Measurements from ENCODE around the gene SERPINE1. TPM values are rescaled to one million over a fixed set of nuclear protein-coding genes. Genes with fewer than 3 reads are reported as not detected.
A peak's percentile ranks its signal among the peaks of the same experiment; 100 is the strongest.
"Not testable (repeated sequence)": the region's sequence is repeated elsewhere in the genome, so short reads cannot be mapped to it uniquely, and the experiment has no call there.

SERPINE1 gene
- total RNA-seq, 1 experiment from 2014 or later = 370 TPM

DNA sequence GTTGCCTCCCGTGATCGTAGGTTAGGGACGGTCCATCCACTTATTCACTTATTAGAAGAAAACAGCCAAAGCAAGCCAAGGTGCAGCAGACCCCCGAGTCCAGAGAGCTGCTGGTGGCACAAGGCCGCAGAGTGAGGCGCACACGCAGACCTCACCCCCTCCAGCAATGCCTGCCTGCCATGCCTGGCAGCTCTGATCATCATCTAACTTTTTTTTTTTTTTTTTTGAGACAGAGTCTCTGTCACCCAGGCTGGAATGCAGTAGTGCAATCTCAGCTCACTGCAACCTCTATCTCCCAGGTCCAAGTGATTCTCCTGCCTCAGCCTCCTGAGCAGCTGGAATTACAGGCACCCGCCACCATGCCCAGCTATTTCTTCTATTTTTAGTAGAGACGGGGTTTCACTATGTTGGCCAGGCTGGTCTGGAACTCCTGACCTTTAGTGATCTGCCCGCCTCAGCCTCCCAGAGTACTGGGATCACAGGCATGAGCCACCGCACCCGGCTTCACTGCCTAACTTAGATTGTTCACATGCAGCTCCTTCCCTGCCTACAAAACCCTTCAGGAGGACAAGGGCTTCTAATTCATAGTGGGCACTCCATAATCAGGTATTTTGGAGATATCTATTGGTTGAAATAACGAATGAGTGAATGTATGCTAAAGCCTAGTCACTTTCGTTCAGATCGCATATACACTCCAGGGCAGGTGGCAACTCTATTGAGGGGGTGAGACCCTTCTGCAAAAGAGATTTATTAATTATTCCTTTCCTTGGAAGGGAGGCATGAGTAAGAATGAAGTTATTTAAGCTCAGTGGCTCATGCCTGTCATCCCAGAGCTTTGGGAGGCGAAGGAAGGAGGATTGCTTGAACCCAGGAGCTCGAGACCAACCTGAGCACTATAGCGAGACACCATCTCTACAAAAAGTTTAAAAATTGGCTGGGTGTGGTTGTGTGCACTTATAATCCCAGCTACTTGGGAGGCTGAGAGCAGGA, 25.8 kb upstream of the SERPINE1 start:
- TF ChIP-seq, protein P1, sequence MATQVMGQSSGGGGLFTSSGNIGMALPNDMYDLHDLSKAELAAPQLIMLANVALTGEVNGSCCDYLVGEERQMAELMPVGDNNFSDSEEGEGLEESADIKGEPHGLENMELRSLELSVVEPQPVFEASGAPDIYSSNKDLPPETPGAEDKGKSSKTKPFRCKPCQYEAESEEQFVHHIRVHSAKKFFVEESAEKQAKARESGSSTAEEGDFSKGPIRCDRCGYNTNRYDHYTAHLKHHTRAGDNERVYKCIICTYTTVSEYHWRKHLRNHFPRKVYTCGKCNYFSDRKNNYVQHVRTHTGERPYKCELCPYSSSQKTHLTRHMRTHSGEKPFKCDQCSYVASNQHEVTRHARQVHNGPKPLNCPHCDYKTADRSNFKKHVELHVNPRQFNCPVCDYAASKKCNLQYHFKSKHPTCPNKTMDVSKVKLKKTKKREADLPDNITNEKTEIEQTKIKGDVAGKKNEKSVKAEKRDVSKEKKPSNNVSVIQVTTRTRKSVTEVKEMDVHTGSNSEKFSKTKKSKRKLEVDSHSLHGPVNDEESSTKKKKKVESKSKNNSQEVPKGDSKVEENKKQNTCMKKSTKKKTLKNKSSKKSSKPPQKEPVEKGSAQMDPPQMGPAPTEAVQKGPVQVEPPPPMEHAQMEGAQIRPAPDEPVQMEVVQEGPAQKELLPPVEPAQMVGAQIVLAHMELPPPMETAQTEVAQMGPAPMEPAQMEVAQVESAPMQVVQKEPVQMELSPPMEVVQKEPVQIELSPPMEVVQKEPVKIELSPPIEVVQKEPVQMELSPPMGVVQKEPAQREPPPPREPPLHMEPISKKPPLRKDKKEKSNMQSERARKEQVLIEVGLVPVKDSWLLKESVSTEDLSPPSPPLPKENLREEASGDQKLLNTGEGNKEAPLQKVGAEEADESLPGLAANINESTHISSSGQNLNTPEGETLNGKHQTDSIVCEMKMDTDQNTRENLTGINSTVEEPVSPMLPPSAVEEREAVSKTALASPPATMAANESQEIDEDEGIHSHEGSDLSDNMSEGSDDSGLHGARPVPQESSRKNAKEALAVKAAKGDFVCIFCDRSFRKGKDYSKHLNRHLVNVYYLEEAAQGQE (IDR thresholded peaks at IDR 0.05; ENCODE audit: insufficient read depth in 1 of 2, low read depth in 2 of 2, low read length in 1 of 2) = no peak
- TF ChIP-seq SIN3A (IDR thresholded peaks at IDR 0.05; ENCODE audit: borderline replicate concordance, insufficient read depth, low read depth, low read length) (no peak), TCF7L2 (IDR thresholded peaks at IDR 0.05; ENCODE audit: low read depth, low read length) (no peak), POLR2AphosphoS5 (IDR thresholded peaks at IDR 0.05; ENCODE audit: low read depth, low read length) (no peak)
- TF ChIP-seq, protein P2, sequence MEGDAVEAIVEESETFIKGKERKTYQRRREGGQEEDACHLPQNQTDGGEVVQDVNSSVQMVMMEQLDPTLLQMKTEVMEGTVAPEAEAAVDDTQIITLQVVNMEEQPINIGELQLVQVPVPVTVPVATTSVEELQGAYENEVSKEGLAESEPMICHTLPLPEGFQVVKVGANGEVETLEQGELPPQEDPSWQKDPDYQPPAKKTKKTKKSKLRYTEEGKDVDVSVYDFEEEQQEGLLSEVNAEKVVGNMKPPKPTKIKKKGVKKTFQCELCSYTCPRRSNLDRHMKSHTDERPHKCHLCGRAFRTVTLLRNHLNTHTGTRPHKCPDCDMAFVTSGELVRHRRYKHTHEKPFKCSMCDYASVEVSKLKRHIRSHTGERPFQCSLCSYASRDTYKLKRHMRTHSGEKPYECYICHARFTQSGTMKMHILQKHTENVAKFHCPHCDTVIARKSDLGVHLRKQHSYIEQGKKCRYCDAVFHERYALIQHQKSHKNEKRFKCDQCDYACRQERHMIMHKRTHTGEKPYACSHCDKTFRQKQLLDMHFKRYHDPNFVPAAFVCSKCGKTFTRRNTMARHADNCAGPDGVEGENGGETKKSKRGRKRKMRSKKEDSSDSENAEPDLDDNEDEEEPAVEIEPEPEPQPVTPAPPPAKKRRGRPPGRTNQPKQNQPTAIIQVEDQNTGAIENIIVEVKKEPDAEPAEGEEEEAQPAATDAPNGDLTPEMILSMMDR (IDR thresholded peaks at IDR 0.05) = no peak
- DNase-seq (ENCODE audit: low read depth, low spot score) (no peak), ATAC-seq (no peak; the same call in 1 of the 2 replicates)
- BruUV-seq (replicated peaks) = no TSS peak
- ChIA-PET CTCF (interaction anchor here (0.6 to 2.0 kb wide), 3 partner anchors 10 to 55 kb away, joined by 3 to 8 read pairs (median 8); no protein-coding TSS in a partner anchor), POLR2A (interaction anchor here (0.6 to 1.4 kb wide), 4 partner anchors 16 to 439 kb away, joined by 4 to 15 read pairs (median 5); no protein-coding TSS in a partner anchor)
- in situ Hi-C loops (cut with HindIII; ENCODE audit: low pct_unique_long_range_greater_than_20kb, low sequenced_read_pairs) (no loop called here), intact Hi-C loops (cut with micrococcal nuclease; ENCODE audit: unreplicated experiment) (no loop called here)
- H3K4me3 ChIP-seq (ENCODE audit: low read depth in 2 of 2, low read length in 2 of 2) = peak overlapping the region in 1 of 2 experiments; percentile 43; a peak in 3 of 4 replicates
- no peaks in the 10 kb centered on the region for H3K36me3 ChIP-seq (ENCODE audit: control insufficient read depth, insufficient read depth, low read length)
- no peaks in the 10 kb centered on the region for H3K9me3 ChIP-seq (ENCODE audit: control insufficient read depth, insufficient read depth, low read depth, low read length)
- H3K27me3 ChIP-seq (ENCODE audit: control insufficient read depth, insufficient read depth, low read length) = no peaks in the 10 kb centered on the region
- H3K27ac ChIP-seq (ENCODE audit: low read length) = peak overlapping the region; percentile 97
- peaks cover 59% of the 10 kb centered on the region for H3K4me1 ChIP-seq (ENCODE audit: control insufficient read depth, insufficient read depth, low read length)

DNA sequence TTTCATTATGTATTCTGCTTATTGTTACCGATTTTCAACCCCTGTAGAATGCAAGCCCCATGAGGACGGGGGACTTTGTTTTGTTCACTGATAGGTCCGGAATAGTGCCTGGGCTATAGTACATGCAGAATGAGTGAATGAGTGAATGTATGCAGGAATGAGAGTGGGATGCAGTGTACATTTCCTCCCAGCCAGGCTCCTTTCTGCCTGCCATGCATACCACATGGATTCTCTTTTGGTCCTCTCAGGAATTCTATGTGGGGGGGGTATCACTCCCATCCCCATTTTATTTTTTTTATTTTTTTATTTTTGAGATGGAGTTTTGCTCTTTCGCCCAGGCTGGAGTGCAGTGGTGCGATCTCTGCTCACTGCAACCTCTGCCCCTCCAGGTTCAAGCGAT, 24.9 kb upstream of the SERPINE1 start:
- Histone ChIP-seq H3K36me3 (ENCODE audit: control insufficient read depth, insufficient read depth, low read length) (no peaks in the 10 kb centered on the region), H3K4me3 (ENCODE audit: low read depth in 2 of 2, low read length in 2 of 2) (no peak overlapping the region), H3K4me1 (ENCODE audit: control insufficient read depth, insufficient read depth, low read length) (peaks cover 51% of the 10 kb centered on the region), H3K27me3 (ENCODE audit: control insufficient read depth, insufficient read depth, low read length) (no peaks in the 10 kb centered on the region), H3K27ac (ENCODE audit: low read length) (peak overlapping the region; percentile 97), H3K9me3 (ENCODE audit: control insufficient read depth, insufficient read depth, low read depth, low read length) (no peaks in the 10 kb centered on the region)
- DNase-seq (ENCODE audit: low read depth, low spot score) (no peak), ATAC-seq (no peak)
- no peak for TF ChIP-seq TCF7L2 (IDR thresholded peaks at IDR 0.05; ENCODE audit: low read depth, low read length)
- TF ChIP-seq, protein P2 (IDR thresholded peaks at IDR 0.05) = no peak
- TF ChIP-seq POLR2AphosphoS5 (IDR thresholded peaks at IDR 0.05; ENCODE audit: low read depth, low read length) = no peak
- no peak for TF ChIP-seq SIN3A (IDR thresholded peaks at IDR 0.05; ENCODE audit: borderline replicate concordance, insufficient read depth, low read depth, low read length)
- TF ChIP-seq, protein P1 (IDR thresholded peaks at IDR 0.05; ENCODE audit: insufficient read depth in 1 of 2, low read depth in 2 of 2, low read length in 1 of 2) = no peak; a peak in 1 of 4 replicates
- ChIA-PET CTCF (interaction anchor here (0.6 to 2.0 kb wide), 4 partner anchors 9 to 173 kb away, joined by 3 to 8 read pairs (median 6); no protein-coding TSS in a partner anchor), POLR2A (interaction anchor here (1.4 kb wide), 1 partner anchor 18 kb away, joined by 15 read pairs; no protein-coding TSS in a partner anchor)
- in situ Hi-C loops (cut with HindIII; ENCODE audit: low pct_unique_long_range_greater_than_20kb, low sequenced_read_pairs) (no loop called here), intact Hi-C loops (cut with micrococcal nuclease; ENCODE audit: unreplicated experiment) (no loop called here)
- BruUV-seq (replicated peaks) = no TSS peak

DNA sequence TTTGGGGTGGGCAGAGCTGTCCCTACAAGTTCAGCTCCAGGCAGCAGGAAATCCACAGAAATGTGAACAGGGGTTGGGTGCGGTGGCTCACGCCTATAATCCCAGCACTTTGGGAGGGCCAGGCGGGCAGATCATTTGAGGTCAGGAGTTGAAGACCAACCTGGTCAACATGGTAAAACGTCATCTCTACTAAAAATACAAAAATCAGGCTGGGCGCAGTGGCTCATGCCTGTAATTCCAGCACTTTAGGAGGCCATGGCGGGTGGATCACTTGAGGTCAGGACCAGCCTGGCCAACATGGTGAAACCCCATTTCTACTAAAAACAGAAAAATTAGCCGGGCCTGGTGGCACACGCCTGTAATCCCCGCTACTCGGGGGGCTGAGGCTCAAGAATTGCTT, 23.2 kb upstream of the SERPINE1 start:
- CTCF ChIA-PET = interaction anchor here (0.5 to 1.3 kb wide), 3 partner anchors 37 to 214 kb away, joined by 3 to 5 read pairs (median 3); partner anchors contain the start of gene UFSP1
- in situ Hi-C loops (cut with HindIII; ENCODE audit: low pct_unique_long_range_greater_than_20kb, low sequenced_read_pairs); BruUV-seq (replicated peaks); DNase-seq (ENCODE audit: low read depth, low spot score); ATAC-seq; H3K36me3 ChIP-seq (ENCODE audit: control insufficient read depth, insufficient read depth, low read length); H3K9me3 ChIP-seq (ENCODE audit: control insufficient read depth, insufficient read depth, low read depth, low read length); H3K27me3 ChIP-seq (ENCODE audit: control insufficient read depth, insufficient read depth, low read length); intact Hi-C loops (cut with micrococcal nuclease; ENCODE audit: unreplicated experiment); H3K4me3 ChIP-seq (ENCODE audit: low read depth in 2 of 2, low read length in 2 of 2); POLR2A ChIA-PET: not testable (repeated sequence)
- Histone ChIP-seq H3K4me1 (ENCODE audit: control insufficient read depth, insufficient read depth, low read length) (peaks cover 57% of the 10 kb centered on the region), H3K27ac (ENCODE audit: low read length) (peak overlapping the region; percentile 97)
